GM19468 (cell line): ENCODE data around the gene CLCN7.

ENCODE experiments used
- ATAC-seq: cut with Tn5 transposase; IDR thresholded peaks from one replicate; pipeline ENCODE4 v1.9.1; 2021; ENCODE audit warnings: mild to moderate bottlenecking, moderate library complexity, moderate number of reproducible peaks; ENCODE audit not compliant: unreplicated experiment; ENCODE audit errors: extremely low read depth

The CLCN7 gene

DNA sequence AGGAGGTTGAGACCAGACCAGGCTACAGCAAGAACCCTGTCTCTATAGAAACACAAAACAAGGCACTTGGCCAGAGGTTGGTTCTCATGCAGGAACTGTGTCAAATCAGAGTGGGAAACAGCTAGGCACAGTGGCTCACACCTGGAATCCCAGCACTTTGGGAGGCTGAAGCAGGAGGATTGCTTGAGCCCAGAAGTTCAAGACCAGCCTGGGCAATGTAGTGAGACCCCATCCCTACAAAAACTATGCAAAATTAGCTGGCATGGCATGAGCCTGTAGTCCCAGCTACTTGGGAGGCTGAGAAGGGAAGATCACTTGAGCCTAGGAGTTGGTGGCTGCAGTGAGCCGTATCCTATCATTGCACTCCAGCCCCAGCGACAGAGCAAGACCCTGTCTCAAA is 62.0 kb downstream of the CLCN7 start:
- no peak for ATAC-seq

DNA sequence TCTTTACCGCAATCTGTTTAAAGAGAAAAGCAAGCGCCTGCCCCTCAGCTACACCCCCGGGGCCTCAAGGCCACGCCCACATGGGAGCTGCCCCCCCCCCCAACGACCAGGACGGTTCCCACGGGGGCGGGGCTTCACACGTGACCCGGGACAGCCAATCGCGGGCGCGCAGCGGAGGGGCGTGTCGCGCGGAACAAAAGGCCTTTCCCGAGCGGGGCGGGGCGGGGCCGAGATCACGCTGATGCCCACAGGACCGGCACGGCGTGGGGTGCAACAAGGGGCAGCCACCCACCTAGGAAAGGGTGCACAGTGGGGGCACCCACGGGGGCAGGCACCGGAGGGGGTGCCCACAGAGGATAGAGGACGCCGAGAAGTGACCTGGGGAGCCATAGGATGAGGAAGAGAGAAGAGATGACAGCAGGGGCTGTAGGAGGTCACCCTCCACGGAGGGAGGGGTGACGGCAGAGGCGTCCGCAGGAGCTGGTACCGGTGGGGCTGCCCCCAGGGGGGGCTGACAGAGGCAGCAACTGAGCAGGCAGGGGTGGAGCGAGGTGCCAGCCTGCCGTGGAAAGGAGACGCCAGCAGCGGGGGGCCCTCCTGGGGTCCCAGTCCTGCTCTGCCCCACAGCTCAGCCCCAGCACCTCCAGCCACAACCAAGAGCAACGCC is 66.5 kb downstream of the CLCN7 start:
- no peak for ATAC-seq

DNA sequence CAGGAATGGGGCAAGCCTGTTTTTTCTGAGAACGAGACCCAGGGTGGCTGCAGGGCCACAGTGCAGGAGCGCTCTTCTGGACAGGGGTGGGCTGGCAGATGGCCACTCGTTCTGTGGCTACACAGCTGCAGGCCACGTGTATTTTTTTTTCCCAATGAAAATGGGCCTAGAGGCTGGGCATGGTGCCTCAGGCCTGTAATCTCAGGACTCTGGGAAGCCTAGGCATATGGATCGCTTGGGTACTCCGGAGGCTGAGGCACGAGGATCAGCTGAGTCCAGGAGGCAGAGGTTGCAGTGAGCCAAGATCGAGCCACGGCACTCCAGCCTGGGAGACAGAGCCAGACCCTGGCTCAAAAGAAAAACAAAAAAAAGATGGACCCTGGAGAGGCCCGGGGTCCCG is 67.1 kb downstream of the CLCN7 start:
- ATAC-seq: no peak

DNA sequence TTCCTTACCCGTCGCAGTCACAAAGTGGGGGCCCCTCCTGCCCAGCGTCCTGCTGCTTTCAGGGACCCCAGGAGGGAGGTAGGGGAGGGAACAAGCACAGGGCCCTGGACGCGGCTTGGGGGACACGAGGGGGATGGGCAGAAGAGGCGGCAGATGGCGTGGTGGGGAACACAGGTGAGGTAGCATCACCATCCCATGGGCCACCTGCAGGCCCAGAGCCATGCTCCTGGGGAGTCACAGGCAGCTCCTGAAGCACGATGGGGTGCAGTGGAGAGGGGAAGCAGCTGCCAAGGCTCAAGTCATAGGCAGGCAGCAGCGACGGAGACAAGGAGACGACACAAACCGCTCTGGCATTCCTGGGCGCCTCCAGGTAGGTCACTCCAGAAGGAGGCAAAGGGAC is 71.1 kb downstream of the CLCN7 start:
- ATAC-seq: no peak

DNA sequence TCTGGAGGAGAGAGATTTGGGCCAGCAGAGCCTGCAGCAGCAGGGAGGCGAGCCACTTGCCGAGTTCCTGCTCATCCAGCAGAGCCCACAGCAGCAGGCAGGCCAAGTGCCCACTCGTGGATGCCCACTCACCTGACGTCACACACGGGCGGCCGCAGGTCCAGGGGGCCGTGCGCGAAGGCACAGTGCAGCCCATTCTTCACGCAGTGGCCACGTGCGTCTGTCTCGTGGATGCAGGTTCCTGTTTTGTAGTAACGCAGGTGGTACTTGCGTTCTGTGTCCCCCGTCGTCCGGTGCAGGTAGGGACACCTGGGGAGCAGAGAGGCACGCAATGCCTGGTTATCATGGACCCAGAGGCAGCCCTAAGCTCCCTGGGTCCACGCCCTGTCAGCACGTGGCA is 71.8 kb downstream of the CLCN7 start:
- no peak for ATAC-seq

DNA sequence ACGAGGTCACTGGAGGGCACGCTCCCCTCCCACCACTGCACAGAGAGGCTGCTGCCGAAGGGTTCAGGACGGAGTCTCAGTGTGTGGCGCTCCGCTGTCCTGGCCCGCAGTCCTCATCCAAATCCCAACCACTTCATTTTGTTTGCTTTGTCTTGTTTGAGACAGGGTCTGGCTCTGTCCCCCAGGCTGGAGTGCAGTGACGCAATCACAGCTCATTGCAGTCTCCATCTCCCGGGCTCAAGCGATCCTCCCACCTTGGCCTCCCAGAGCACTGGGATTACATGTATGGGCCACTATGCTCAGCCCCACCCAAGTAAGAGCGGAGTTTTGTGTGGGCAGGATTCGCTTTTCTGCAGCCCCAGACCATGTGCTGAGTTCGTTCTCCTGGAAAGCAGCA is 73.1 kb downstream of the CLCN7 start:
- ATAC-seq: no peak

DNA sequence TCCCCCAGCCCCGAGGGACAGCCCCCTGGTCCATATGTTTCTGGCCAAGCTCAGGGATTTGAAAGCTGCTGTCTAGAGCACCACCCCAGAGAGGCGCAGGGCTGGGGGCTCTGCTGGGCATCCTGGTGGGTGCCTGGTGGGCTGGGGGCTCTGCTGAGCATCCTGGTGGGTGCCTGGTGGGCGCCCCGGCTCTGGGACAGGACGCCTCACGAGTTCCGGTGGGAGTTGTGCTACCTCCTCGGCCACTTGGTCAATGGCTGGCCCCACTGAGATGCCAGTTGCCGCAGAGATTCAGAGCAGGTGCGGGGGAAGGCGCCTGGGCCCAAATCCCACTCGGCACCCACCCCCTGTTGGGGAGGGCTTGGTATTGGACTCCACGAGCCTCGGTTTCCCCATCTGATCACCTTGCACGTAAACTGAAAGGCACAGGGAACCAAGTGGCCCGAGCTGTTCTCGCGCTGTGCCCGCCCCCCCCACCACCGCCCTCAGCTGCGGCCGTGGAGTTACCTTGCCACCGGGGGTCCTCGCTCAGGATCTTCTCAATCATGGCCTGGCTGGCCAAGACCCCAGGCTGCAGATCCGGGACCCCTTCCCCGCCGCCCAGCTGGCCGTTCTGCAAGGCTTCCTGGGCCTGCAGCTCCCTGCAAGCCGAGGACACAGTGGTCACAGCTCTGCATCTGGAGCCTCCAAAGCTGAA is 73.6 kb downstream of the CLCN7 start:
- no peak for ATAC-seq

DNA sequence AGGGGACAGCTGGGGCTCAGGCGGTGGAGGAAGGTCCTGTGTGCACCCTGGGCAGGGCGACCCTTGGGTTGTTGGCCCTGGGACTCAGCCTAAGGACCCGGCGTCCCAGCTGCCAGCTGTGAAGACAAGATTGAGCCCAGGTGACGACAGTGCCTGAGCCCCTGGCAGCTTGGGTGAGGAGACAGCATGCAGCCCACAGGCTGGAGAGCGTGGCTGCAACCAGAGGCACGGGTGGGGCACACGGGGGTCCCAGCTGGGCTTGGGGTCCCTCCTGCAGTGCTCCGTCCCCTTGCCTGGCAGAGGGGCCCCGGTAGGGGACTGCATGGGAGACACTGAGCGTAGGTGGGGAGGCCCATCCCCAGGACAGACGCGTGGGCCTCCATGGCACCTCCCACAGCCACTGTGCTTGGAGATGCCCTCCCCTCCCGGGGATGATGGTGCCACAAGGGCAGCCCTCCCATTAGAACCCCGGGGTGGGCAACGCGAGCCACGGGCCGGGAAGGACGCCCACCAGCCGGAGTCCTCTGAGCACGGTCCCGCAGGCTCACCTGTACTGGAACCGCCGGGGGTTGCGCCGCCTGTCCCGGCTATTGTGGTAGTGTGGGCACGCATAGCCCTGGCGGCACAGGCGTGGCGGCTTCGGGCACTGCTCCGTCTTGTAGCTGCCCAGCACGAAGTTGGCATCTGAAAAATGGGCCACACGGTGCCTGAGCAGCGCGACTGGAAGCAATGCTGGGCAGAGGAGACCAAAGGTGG is 75.8 kb downstream of the CLCN7 start:
- ATAC-seq: no peak

DNA sequence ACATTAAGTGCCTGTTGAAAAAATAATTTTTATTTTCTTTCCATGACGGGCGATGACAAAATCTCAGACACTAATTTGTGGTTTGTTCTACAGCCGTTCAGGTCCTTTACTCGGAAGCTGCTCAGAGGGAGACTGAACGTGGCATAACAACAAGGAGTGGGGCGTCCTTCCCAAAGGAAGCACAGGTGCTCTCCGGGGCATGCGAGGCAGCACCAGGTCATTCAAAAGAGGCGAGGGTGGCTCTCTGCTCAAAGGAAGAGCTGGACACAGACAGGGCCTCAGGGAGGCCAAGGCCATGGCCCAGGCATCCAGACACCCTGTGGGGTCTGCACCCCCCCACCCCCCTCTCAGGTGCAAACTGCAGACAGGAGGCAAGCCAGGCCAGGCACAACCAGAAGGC is 76.5 kb downstream of the CLCN7 start:
- ATAC-seq: no peak

DNA sequence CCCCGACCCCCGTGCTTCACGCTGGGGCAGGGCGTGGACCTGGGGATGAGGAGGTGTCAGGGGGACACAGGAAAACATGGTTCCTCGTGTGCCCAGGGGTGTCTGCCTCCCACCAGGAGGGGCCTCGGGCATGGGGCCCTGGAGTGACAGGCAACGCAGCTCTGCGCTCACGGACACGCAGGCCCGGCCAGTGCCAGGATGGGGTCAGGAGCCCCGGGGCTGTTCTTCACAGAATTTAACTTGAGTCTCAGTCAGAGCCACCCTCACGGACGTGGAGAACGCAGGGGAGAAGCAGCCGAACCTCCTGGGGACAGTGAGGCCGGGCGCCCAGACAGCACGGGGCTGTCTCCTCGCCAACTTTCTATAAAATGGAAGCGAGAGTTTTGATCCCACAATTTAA is 77.0 kb downstream of the CLCN7 start:
- no peak for ATAC-seq

DNA sequence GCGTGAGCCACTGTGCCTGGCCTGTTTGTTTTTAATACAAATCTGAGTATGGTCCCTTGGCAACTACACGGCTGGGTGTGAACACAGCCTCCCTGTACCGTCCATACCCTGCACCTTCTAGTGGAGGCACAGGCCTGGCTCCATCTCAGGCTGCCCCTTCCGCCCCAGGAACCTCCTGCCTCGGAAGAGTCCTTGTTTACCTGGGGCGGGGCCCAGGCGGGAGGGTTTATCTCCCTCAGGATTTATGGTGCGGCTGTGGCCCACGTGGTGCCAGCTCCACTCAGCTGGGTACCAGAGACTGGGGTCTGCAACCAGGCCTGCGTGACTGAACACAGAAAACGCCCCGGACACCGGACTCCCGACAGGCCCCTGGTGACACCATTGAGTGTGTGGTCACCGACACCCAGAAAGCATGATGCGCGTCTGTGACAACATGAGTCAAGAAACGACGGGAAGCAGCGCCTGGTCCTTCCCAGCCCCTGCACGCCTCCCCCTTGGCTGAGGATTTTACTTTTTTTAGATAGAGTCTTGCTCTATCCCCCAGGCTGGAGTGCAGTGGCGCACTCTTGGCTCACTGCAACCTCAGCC is 79.3 kb downstream of the CLCN7 start:
- no peak for ATAC-seq
